OCI-LY1 (cell line): ENCODE measurements around the gene PSMD1.

Experiments used
- EZH2 ChIP-seq: fragments of 200-600 bp; sonication (generic), shearing (Covaris generic); IDR thresholded peaks from 2 replicates; pipeline ENCODE4 v1.8.0; 2017; ENCODE audit warnings: borderline replicate concordance, mixed run types, mild to moderate bottlenecking, antibody characterized with exemption, low read length, moderate library complexity, mixed read lengths
- TF ChIP-seq, protein P1 (sequence below): fragments of 200-600 bp; sonication (generic), shearing (Covaris generic); IDR thresholded peaks from 2 replicates; pipeline ENCODE4 v1.5.1; 2017; ENCODE audit warnings: mild to moderate bottlenecking, antibody characterized with exemption, low read length, moderate library complexity, mixed read lengths

DNA sequence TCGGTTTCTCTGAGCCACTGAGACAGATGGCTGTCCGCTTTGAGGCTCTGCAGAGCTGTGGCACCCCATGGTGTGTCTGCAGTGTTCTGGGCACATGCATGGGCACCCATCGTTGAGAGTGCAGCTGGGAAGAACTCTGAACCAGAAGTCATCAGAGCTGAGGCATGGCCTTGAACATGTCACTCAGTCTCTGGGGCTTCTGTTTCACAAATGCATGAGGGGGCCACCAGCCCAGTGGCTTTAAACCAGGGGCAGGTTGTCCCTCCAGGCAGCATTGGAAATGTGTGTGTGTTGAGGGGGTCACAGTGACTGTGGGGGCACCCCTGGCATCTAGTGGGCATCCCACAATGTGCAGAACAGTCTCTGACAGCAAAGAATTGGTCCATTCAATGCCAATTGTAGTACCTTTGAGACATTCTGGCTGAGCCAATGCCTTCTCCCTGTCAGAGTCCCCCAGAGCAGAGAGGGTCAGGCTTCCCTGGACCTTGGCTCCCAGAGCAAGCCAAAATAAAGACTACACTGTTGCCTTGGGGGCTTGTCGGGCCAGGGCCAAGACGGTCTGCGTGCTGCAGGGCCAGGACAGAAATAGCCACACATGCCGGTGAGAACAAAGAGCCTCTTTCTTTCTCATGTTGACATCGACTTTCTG lies 9.3 kb upstream of the PSMD1 start:
- TF ChIP-seq, protein P1, sequence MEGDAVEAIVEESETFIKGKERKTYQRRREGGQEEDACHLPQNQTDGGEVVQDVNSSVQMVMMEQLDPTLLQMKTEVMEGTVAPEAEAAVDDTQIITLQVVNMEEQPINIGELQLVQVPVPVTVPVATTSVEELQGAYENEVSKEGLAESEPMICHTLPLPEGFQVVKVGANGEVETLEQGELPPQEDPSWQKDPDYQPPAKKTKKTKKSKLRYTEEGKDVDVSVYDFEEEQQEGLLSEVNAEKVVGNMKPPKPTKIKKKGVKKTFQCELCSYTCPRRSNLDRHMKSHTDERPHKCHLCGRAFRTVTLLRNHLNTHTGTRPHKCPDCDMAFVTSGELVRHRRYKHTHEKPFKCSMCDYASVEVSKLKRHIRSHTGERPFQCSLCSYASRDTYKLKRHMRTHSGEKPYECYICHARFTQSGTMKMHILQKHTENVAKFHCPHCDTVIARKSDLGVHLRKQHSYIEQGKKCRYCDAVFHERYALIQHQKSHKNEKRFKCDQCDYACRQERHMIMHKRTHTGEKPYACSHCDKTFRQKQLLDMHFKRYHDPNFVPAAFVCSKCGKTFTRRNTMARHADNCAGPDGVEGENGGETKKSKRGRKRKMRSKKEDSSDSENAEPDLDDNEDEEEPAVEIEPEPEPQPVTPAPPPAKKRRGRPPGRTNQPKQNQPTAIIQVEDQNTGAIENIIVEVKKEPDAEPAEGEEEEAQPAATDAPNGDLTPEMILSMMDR, result no peak
- TF ChIP-seq EZH2, result no peak
